ENCODE results near the gene PRDM16.

GRCh38 chr1:3114846-3115245, 45.8 kb downstream of the PRDM16 start:
- TF ChIP-seq CTCF (IDR thresholded peaks at IDR 0.05; ENCODE audit: poor library complexity, severe bottlenecking) (no peak), TAF1 (IDR thresholded peaks at IDR 0.05; ENCODE audit: low read depth) (no peak), RAD21 (conservative IDR thresholded peaks at IDR 0.05) (no peak)

All from neural cell (in vitro differentiated cells).